ENCODE results near the gene MTG1. TPM values are rescaled to one million over a fixed set of nuclear protein-coding genes. Genes with fewer than 3 reads are reported as not detected.
A peak's percentile ranks its signal among the peaks of the same experiment; 100 is the strongest.
"Not testable (repeated sequence)": the region's sequence is repeated elsewhere in the genome, so short reads cannot be mapped to it uniquely, and the experiment has no call there.

MTG1 gene
- total RNA-seq, 1 experiment from 2014 or later: 39.4 TPM

GRCh38 chr10:133356549-133357284 is 37.2 kb upstream of the MTG1 start:
- Histone ChIP-seq H3K9me3 (no peaks in the 10 kb centered on the region), H3K27me3 (no peaks in the 10 kb centered on the region), H3K36me3 (peaks cover under 1% of the 10 kb centered on the region), H3K4me3 (peak overlapping the region; percentile 53)
- DNase-seq: no peak

DNA sequence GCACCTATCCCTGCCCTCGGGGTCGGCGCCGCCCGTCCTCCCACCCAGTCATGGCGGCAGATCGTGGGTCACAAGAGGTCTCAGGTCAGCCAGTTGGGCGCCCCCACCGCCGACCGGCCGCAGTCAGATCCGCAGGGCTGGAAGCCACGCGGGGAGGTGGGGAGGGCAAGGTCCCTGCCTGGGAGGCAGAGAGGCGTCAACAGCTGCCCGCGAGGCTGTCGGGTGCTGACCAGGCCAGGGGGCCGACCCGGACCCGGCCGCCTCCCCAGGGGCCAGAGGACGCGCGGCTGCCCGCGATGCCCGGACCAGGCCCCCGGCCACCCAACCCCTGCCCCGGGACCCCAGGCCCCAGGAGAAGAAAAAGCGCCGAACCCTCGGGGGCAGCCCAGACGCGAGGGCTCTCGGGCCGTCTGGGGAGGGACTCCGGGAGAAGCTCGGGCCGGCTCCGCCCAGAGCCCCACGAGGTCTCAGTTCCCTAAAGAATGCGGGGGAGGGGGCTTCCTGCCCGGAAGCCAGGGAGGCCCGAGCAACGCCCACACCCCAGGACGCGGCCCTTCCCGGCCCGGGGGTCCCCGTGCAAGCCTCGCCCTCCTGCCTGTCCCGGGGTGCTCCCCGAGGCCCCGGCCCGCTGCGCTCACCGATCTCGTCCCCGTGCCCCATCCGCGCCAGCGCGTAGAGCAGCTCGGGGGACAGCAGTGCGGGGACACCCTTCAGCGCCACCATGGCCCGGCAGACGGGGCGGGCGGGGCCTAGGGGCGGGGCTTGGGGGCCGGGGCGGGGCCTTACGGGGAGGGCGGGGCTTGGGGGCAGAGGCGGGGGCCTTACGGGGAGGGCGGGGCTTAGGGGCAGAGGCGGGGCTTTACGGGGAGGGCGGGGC is 36.4 kb upstream of the MTG1 start, which contains the start of gene FUOM:
Gene FUOM, minus strand, starts transcription at position 735 of the 877 bp plus-strand sequence. Its CDS starts 12 bp downstream, at position 723.
- H3K9me3 ChIP-seq: no peaks in the 10 kb centered on the region
- peak within 1 kb of the TSS; percentile 53 for H3K4me3 ChIP-seq
- no peaks in the 10 kb centered on the region for H3K27me3 ChIP-seq
- H3K36me3 ChIP-seq: peaks cover 5% of the 10 kb centered on the region
- DNase-seq: peak; percentile 79

DNA sequence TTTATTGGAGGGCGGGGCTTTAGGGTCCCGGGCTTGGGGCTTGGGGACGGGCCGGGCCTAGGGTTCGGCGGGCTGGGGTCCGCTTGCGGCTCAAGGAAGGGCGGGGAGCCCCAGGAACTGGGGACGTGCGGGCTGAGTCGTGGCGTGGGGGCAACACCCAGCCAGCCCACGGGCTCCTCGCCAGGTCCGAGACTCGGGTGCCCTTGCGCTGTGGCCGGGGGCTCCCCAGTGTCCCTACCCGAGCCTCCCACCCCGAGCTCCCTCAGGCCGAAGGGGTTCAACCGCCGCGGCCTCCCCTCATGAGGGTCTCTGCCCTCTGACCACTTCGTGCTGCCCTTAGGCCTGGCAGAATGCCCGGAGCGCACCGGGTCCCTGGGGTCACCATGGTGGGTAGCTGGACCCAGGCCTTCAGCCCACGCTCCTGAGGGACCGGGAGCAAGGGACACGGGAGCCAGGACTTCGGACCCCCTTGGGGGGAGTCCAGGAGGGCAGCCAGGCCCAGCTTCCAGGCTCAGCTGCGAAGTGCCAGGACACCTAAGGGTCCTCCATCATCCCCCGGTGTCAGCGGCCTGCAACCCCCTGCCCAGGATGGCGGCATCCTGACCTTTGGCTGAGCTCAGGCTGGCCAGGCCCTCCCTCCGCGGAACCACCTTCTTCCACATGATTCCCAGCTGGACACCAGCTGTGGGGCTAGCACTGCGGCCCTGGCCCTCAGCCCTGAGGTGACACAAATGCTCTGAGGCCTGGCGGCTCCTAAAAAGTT is 35.6 kb upstream of the MTG1 start:
- H3K4me3 ChIP-seq: no peak overlapping the region
- no peaks in the 10 kb centered on the region for H3K9me3 ChIP-seq
- no peak for DNase-seq
- H3K27me3 ChIP-seq: no peaks in the 10 kb centered on the region
- H3K36me3 ChIP-seq: peaks cover 5% of the 10 kb centered on the region

- Histone ChIP-seq H3K4me3 (no peak overlapping the region), H3K27me3 (no peaks in the 10 kb centered on the region), H3K36me3 (peaks cover 6% of the 10 kb centered on the region), H3K9me3 (no peaks in the 10 kb centered on the region)
- DNase-seq: no peak
These were observed 35.0 kb upstream of the MTG1 start for GRCh38 chr10:133358925-133359310.

GRCh38 chr10:133359554-133359971 is 34.4 kb upstream of the MTG1 start:
- DNase-seq: no peak
- Histone ChIP-seq H3K36me3 (peaks cover 10% of the 10 kb centered on the region), H3K9me3 (no peaks in the 10 kb centered on the region), H3K27me3 (no peaks in the 10 kb centered on the region), H3K4me3 (no peak overlapping the region)

DNA sequence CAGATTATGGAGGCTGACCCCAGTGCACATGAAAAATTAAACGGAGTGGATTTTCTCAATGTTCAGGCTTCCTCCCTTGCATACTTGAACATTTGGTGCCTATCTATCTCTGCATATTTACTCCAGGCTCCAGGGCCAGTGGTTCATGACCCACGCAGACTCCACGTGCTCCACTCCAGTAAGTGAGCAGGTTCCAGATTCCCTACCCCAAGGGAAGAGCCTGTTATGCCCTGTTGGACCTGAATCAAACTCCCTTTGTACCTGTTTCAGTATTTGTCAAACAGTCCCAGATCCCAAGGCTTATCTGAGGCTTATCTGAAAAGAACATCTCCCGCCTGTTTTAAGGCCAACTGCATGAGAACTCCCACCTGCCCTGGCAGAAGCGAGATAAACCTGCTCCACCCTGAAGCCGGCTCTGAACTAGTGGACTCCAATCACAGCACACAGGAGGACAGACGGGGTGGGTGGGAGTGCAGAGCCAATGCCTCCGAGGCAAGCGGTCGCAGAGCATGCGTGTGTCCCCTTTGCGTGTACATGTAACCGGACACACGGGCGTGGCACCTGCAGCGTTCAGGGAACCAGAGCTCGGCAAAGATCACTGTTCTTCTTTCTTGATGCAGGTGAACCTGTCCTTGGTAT is 33.9 kb upstream of the MTG1 start:
- Histone ChIP-seq H3K9me3 (no peaks in the 10 kb centered on the region), H3K27me3 (no peaks in the 10 kb centered on the region), H3K4me3 (no peak overlapping the region), H3K36me3 (peaks cover 11% of the 10 kb centered on the region)
- no peak for DNase-seq

GRCh38 chr10:133361227-133361626 is 32.7 kb upstream of the MTG1 start:
- Histone ChIP-seq H3K9me3 (no peaks in the 10 kb centered on the region), H3K36me3 (peaks cover 21% of the 10 kb centered on the region), H3K27me3 (no peaks in the 10 kb centered on the region), H3K4me3 (no peak overlapping the region)
- no peak for DNase-seq

- no peaks in the 10 kb centered on the region for H3K9me3 ChIP-seq
- peaks cover 22% of the 10 kb centered on the region for H3K36me3 ChIP-seq
- H3K4me3 ChIP-seq: no peak overlapping the region
- no peak for DNase-seq
- no peaks in the 10 kb centered on the region for H3K27me3 ChIP-seq
These were observed 32.0 kb upstream of the MTG1 start for GRCh38 chr10:133361773-133362441.

DNA sequence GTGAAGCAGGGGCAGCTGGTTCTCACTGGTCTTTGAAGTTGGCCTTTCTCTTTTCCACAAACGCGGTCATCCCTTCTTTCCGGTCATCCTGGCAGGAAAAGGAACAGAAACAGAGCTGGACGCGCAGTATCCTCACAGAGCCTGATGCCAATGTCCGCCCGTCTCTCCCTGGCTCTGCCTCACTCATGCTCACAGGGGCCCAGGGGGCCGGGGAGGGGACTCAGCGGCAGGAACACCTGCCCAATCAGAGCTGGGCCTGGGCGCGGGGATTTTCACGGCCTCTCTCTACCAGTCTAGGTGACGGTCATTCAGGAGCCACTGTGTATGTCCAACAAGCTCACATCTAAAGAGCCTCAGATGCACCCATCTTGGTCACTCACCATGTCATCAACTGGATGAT is 31.1 kb upstream of the MTG1 start:
- Histone ChIP-seq H3K4me3 (no peak overlapping the region), H3K36me3 (peaks cover 22% of the 10 kb centered on the region), H3K27me3 (no peaks in the 10 kb centered on the region), H3K9me3 (no peaks in the 10 kb centered on the region)
- DNase-seq: no peak

DNA sequence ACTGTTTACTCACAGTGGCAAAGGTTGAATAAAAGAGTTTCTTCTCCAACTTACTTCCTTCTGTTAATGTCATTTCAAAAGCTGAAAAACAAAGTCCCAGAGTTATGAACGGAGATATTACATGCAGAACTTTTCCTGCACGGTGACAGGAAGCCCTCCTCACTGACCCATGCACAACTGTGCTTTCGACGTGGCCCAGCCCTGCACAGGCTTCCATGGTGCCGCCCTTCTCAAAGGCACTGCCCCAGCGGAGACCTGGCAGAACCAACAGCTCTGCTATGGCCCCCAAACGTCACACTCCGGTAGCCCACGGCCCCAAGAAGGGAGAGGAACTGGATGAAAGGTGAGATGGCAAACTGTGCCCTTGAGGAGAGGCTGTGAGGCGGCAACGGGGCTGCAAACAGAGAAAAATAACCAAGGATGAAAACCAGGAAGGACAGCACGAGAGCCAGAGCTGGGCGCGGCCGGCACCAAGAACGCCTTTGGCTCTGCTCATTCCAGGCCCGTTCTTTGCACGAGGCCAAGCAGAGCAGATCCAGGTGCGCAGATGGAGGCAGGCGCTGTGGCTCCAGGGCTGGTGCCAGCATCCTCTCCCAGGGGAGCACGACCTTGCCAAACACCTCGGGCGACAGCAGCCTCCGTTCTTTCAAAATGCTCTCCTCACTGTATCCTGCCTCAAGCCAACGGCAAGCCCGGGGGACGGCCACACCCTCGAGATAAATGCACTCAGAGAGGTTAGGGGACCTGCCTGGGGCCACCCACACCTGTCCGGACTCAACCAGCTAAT is 29.1 kb upstream of the MTG1 start:
- DNase-seq: no peak
- Histone ChIP-seq H3K36me3 (peaks cover 35% of the 10 kb centered on the region), H3K27me3 (no peaks in the 10 kb centered on the region), H3K9me3 (no peaks in the 10 kb centered on the region), H3K4me3 (no peak overlapping the region)

- H3K4me3 ChIP-seq: no peak overlapping the region
- DNase-seq: no peak
- H3K9me3 ChIP-seq: no peaks in the 10 kb centered on the region
- H3K27me3 ChIP-seq: no peaks in the 10 kb centered on the region
- H3K36me3 ChIP-seq: peaks cover 43% of the 10 kb centered on the region
These were observed 28.4 kb upstream of the MTG1 start for GRCh38 chr10:133365461-133366129.

DNA sequence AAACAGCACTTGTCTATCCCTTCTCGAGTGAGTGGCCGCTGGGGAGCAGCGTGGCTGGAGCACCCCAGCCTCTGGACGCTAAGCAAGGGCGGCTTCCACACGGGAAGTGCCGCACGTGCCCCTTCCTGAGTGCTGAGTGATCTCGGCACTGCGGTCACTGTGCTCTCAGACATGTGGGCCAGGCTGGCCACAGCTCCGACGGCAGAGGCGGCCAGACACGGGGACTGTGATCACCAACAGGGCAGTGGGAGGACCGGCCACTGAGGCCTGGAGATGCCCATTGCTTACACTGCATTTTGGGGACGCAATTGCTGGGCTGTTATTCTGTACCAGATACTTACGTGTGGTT is 27.9 kb upstream of the MTG1 start:
- DNase-seq: no peak
- Histone ChIP-seq H3K36me3 (peaks cover 43% of the 10 kb centered on the region), H3K9me3 (no peaks in the 10 kb centered on the region), H3K4me3 (no peak overlapping the region), H3K27me3 (no peaks in the 10 kb centered on the region)

DNA sequence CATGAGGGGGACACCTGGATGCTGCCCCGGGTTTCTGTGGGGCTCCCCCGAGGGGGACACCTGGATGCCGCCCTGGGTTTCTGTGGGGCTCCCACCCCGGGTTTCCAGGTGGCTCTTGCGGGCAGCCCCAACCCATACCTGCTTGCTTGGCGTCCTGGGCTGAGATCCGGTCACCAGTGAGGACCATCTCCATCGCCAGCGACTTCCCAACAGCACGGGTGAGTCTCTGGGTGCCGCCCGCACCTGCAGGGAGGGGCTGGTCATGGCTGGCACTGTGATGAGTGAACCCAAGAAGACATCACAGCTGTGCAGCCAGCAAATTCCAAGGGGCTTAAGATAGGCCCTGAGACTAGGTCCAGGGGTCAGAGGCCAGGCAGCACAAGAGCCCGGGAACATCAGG is 27.2 kb upstream of the MTG1 start:
- H3K27me3 ChIP-seq: no peaks in the 10 kb centered on the region
- peaks cover 47% of the 10 kb centered on the region for H3K36me3 ChIP-seq
- no peaks in the 10 kb centered on the region for H3K9me3 ChIP-seq
- DNase-seq: no peak
- H3K4me3 ChIP-seq: no peak overlapping the region

DNA sequence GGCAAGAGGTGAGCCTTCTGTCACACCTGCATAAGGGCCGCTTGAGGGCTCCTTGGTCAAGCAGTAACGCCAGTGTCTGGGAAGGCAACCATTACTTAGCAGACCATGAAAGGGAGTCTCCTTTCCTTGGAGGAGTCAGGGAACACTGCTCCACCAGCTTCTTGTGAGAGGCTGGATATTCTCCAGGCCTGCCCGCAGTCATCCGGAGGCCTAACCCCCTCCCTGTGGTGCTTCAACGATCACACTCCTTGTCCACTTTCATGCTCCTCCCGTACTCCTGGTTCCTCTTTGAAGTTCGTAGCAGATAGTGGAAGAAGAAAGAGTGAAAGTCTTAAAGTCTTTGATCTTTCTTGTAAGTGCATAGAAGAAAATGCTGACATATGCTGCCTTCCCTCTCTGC is 26.5 kb upstream of the MTG1 start:
- peaks cover 45% of the 10 kb centered on the region for H3K36me3 ChIP-seq
- H3K27me3 ChIP-seq, H3K4me3 ChIP-seq, DNase-seq, H3K9me3 ChIP-seq: not testable (repeated sequence)

- no peaks in the 10 kb centered on the region for H3K27me3 ChIP-seq
- peaks cover 45% of the 10 kb centered on the region for H3K36me3 ChIP-seq
- no peaks in the 10 kb centered on the region for H3K9me3 ChIP-seq
- H3K4me3 ChIP-seq: no peak overlapping the region
- DNase-seq: no peak
These were observed 25.8 kb upstream of the MTG1 start for GRCh38 chr10:133368153-133368552.

Measured in MG63 (cell line).